OCI-LY1 (cell line): ENCODE measurements around the gene CDCA7L.

Experiments used
- CTCF ChIP-seq: fragments of 200-600 bp; sonication (generic), shearing (Covaris generic); IDR thresholded peaks from 2 replicates; pipeline ENCODE4 v1.5.1; 2017; ENCODE audit warnings: mild to moderate bottlenecking, antibody characterized with exemption, low read length, moderate library complexity, mixed read lengths
- EZH2 ChIP-seq: fragments of 200-600 bp; sonication (generic), shearing (Covaris generic); IDR thresholded peaks from 2 replicates; pipeline ENCODE4 v1.8.0; 2017; ENCODE audit warnings: borderline replicate concordance, mixed run types, mild to moderate bottlenecking, antibody characterized with exemption, low read length, moderate library complexity, mixed read lengths

GRCh38 chr7:21986096-21986495 is 40.4 kb upstream of the CDCA7L start:
- TF ChIP-seq CTCF = no peak
- TF ChIP-seq EZH2 = no peak
